Neural crest cell (in vitro differentiated cells): ENCODE measurements around the gene VPS13D. TPM values are rescaled to one million over a fixed set of nuclear protein-coding genes. Genes with fewer than 3 reads are reported as not detected.

ENCODE experiments used
- DNase-seq: peaks from one replicate; pipeline ENCODE4 v3.0.0; 2021; ENCODE audit warnings: low read depth, mixed read lengths, low spot score
- H3K27ac Mint-ChIP-seq: one replicate; pipeline ENCODE4 v1.8.0; 2021; ENCODE audit warnings: mild to moderate bottlenecking, mixed read lengths; ENCODE audit not compliant: unreplicated experiment
- H3K27me3 Mint-ChIP-seq: 2 replicates; pipeline ENCODE4 v1.8.0; 2021; ENCODE audit warnings: low read depth, mild to moderate bottlenecking, mixed read lengths
- H3K36me3 Mint-ChIP-seq: 2 replicates; pipeline ENCODE4 v1.8.0; 2021; ENCODE audit warnings: low read depth, mild to moderate bottlenecking, mixed read lengths
- H3K4me1 Mint-ChIP-seq: 2 replicates; pipeline ENCODE4 v1.8.0; 2021; ENCODE audit warnings: mixed read lengths
- H3K4me3 Mint-ChIP-seq: one replicate; pipeline ENCODE4 v1.8.0; 2021; ENCODE audit warnings: mild to moderate bottlenecking, mixed read lengths
- H3K9me3 Mint-ChIP-seq: 2 replicates; pipeline ENCODE4 v1.8.0; 2021; ENCODE audit warnings: mixed read lengths
- CTCF ChIP-seq: fragments of 200-600 bp; sonication (generic); conservative IDR thresholded peaks from 2 replicates; pipeline ENCODE4 v1.5.0; 2021; ENCODE audit warnings: antibody characterized with exemption, mild to moderate bottlenecking
- total RNA-seq: library from RNA; stranded (reverse); gene quantifications from 2 replicates; pipeline ENCODE4 v1.2.1, GENCODE V29; 2021

Gene VPS13D
- total RNA-seq, 1 donor from 2014 or later = 24.5 TPM

- no peak overlapping the region for H3K27ac Mint-ChIP-seq
- no peaks in the 10 kb centered on the region for H3K9me3 Mint-ChIP-seq
- H3K36me3 Mint-ChIP-seq = peaks cover 28% of the 10 kb centered on the region
- DNase-seq = no peak
- H3K4me3 Mint-ChIP-seq = no peak overlapping the region
- TF ChIP-seq CTCF = no peak
- no peaks in the 10 kb centered on the region for H3K27me3 Mint-ChIP-seq
- peaks cover 23% of the 10 kb centered on the region for H3K4me1 Mint-ChIP-seq
Measured at GRCh38 chr1:12333036-12333785, 103.4 kb downstream of the VPS13D start.

- Mint-ChIP-seq H3K4me1 (peaks cover 33% of the 10 kb centered on the region), H3K27me3 (no peaks in the 10 kb centered on the region), H3K9me3 (no peaks in the 10 kb centered on the region), H3K27ac (no peak overlapping the region), H3K4me3 (peak overlapping the region; percentile 9), H3K36me3 (peaks cover 27% of the 10 kb centered on the region)
- DNase-seq = no peak
- no peak for TF ChIP-seq CTCF
Measured at GRCh38 chr1:12335815-12336214, 106.0 kb downstream of the VPS13D start.

- peak overlapping the region; percentile 20 for H3K27ac Mint-ChIP-seq
- H3K36me3 Mint-ChIP-seq = peaks cover 25% of the 10 kb centered on the region
- TF ChIP-seq CTCF = no peak
- peak; percentile 2 for DNase-seq
- H3K4me3 Mint-ChIP-seq = peak overlapping the region; percentile 9
- peaks cover 33% of the 10 kb centered on the region for H3K4me1 Mint-ChIP-seq
- H3K9me3 Mint-ChIP-seq = no peaks in the 10 kb centered on the region
- H3K27me3 Mint-ChIP-seq = no peaks in the 10 kb centered on the region
Measured at GRCh38 chr1:12336413-12336812, 106.6 kb downstream of the VPS13D start.

GRCh38 chr1:12338017-12338416 lies 108.2 kb downstream of the VPS13D start:
- Mint-ChIP-seq H3K27me3 (no peaks in the 10 kb centered on the region), H3K4me1 (peaks cover 44% of the 10 kb centered on the region), H3K27ac (no peak overlapping the region), H3K4me3 (no peak overlapping the region), H3K9me3 (no peaks in the 10 kb centered on the region), H3K36me3 (peaks cover 26% of the 10 kb centered on the region)
- no peak for DNase-seq
- no peak for TF ChIP-seq CTCF

- peaks cover 44% of the 10 kb centered on the region for H3K4me1 Mint-ChIP-seq
- TF ChIP-seq CTCF = no peak
- H3K4me3 Mint-ChIP-seq = no peak overlapping the region
- H3K9me3 Mint-ChIP-seq = no peaks in the 10 kb centered on the region
- DNase-seq = no peak
- H3K36me3 Mint-ChIP-seq = peaks cover 20% of the 10 kb centered on the region
- no peaks in the 10 kb centered on the region for H3K27me3 Mint-ChIP-seq
- no peak overlapping the region for H3K27ac Mint-ChIP-seq
Measured at GRCh38 chr1:12338823-12339222, 109.0 kb downstream of the VPS13D start.
